GM18498 (cell line): Measurements from ENCODE around the gene ZNF518A.

ENCODE experiments used
- ATAC-seq: cut with Tn5 transposase; IDR thresholded peaks from one replicate; pipeline ENCODE4 v1.9.1; 2021; ENCODE audit warnings: mild to moderate bottlenecking, moderate library complexity; ENCODE audit not compliant: unreplicated experiment

ZNF518A gene

GRCh38 chr10:96129387-96130325, at the start of gene ZNF518A:
Gene ZNF518A, plus strand, starts transcription at chr10:96130297. Its CDS starts 26,026 bp downstream, at chr10:96156323.
- peak; percentile 78 for ATAC-seq

GRCh38 chr10:96082153-96082552, 47.9 kb upstream of the ZNF518A start:
- ATAC-seq, result no peak

- no peak for ATAC-seq
These were observed 47.3 kb upstream of the ZNF518A start for GRCh38 chr10:96082748-96083147.

GRCh38 chr10:96089116-96089515, 41.0 kb upstream of the ZNF518A start:
- no peak for ATAC-seq

GRCh38 chr10:96089670-96090462, 40.2 kb upstream of the ZNF518A start:
- peak; percentile 90 for ATAC-seq

- no peak for ATAC-seq
These were observed 39.7 kb upstream of the ZNF518A start for GRCh38 chr10:96090463-96090800.

- no peak for ATAC-seq
These were observed 36.9 kb upstream of the ZNF518A start for GRCh38 chr10:96092999-96093767.

- no peak for ATAC-seq
These were observed 36.1 kb upstream of the ZNF518A start for GRCh38 chr10:96093948-96094347.

- no peak for ATAC-seq
These were observed 33.1 kb upstream of the ZNF518A start for GRCh38 chr10:96096958-96097357.

GRCh38 chr10:96097865-96098264, 32.2 kb upstream of the ZNF518A start:
- no peak for ATAC-seq

- ATAC-seq, result no peak
These were observed 22.5 kb upstream of the ZNF518A start for GRCh38 chr10:96107623-96108038.

- no peak for ATAC-seq
These were observed 17.6 kb upstream of the ZNF518A start for GRCh38 chr10:96112531-96112930.

GRCh38 chr10:96118604-96119450, 11.3 kb upstream of the ZNF518A start:
- ATAC-seq, result no peak

- no peak for ATAC-seq
These were observed 7.3 kb upstream of the ZNF518A start for GRCh38 chr10:96122824-96123223.

GRCh38 chr10:96124230-96125141, 5.6 kb upstream of the ZNF518A start:
- no peak for ATAC-seq

GRCh38 chr10:96125142-96125515, 5.0 kb upstream of the ZNF518A start:
- ATAC-seq, result no peak

- ATAC-seq, result peak; percentile 79
These were observed 364 bp downstream of the ZNF518A start for GRCh38 chr10:96130326-96130995.

- ATAC-seq, result no peak
These were observed 1.5 kb downstream of the ZNF518A start for GRCh38 chr10:96131621-96132020.

- ATAC-seq, result no peak
These were observed 3.0 kb downstream of the ZNF518A start for GRCh38 chr10:96133135-96133534.
